ENCODE data around the gene GUCD1. TPM values are rescaled to one million over a fixed set of nuclear protein-coding genes. Genes with fewer than 3 reads are reported as not detected.

GUCD1 gene
- total RNA-seq, 1 experiment from 2014 or later: 87.4 TPM

GRCh38 chr22:24550028-24550901 lies 4.7 kb downstream of the GUCD1 start:
- H3K9me3 ChIP-seq (ENCODE audit: control insufficient read depth, low read depth, low read length): no peaks in the 10 kb centered on the region
- peaks cover 8 to 39% (median 34%) of the 10 kb centered on the region in 3 experiments; a peak in 6 of 7 replicates for H3K36me3 Mint-ChIP-seq (ENCODE audit: insufficient read depth in 1 of 3, low read depth in 3 of 3)
- H2AK5ac ChIP-seq (ENCODE audit: insufficient read length, low read length): no peak overlapping the region
- H2BK120ac ChIP-seq (ENCODE audit: low read depth, low read length, poor library complexity, severe bottlenecking): no peak overlapping the region
- H3K56ac ChIP-seq (ENCODE audit: insufficient read length, low read depth, low read length): no peak overlapping the region
- no peak overlapping the region for H3K27ac ChIP-seq (ENCODE audit: insufficient read length, low read depth, low read length)
- no peak overlapping the region for H2BK5ac ChIP-seq (ENCODE audit: insufficient read length, low read length)
- H3K27ac Mint-ChIP-seq: peak overlapping the region in 2 of 3 experiments; percentile 71 to 78; a peak in 3 of 7 replicates
- H3K27me3 ChIP-seq (ENCODE audit: insufficient read depth, low read length): no peaks in the 10 kb centered on the region
- no peak overlapping the region for H2BK12ac ChIP-seq (ENCODE audit: insufficient read length, low read depth, low read length)
- H3K4me1 ChIP-seq (ENCODE audit: insufficient read depth, low read length): no peaks in the 10 kb centered on the region; the same call in 1 of the 2 replicates
- no peaks in the 10 kb centered on the region for H3K27me3 Mint-ChIP-seq (ENCODE audit: low read depth)
- no peak for DNase-seq
- no peak overlapping the region for H3T11ph ChIP-seq (ENCODE audit: low read length)
- no peak overlapping the region for H4K91ac ChIP-seq (ENCODE audit: insufficient read length, low read depth, low read length)
- no peak overlapping the region for H4K5ac ChIP-seq (ENCODE audit: insufficient read length, low read depth, low read length)
- no peak overlapping the region for H2AFZ ChIP-seq (ENCODE audit: low read length)
- no peak overlapping the region for H3K9ac ChIP-seq (ENCODE audit: extremely low read depth, insufficient read length, low read length)
- H2BK20ac ChIP-seq (ENCODE audit: low read depth, low read length, poor library complexity, severe bottlenecking): no peak overlapping the region
- H3K14ac ChIP-seq (ENCODE audit: insufficient read depth, low read length): no peak overlapping the region
- no peaks in the 10 kb centered on the region; a peak in 1 of 5 replicates for H3K9me3 Mint-ChIP-seq
- H4K20me1 ChIP-seq (ENCODE audit: control insufficient read depth, insufficient read depth, insufficient read length): no peaks in the 10 kb centered on the region
- peaks cover 20 to 21% of the 10 kb centered on the region in 2 experiments for H3K4me1 Mint-ChIP-seq
- H3K79me2 ChIP-seq (ENCODE audit: insufficient read depth, low read length): peaks cover 12% of the 10 kb centered on the region; the same call in 1 of the 2 replicates
- TF ChIP-seq CTCF (conservative IDR thresholded peaks at IDR 0.05): no peak
- no peak overlapping the region for H3K18ac ChIP-seq (ENCODE audit: insufficient read length, low read depth, low read length)
- H3K79me1 ChIP-seq (ENCODE audit: insufficient read depth, low read depth, low read length, poor library complexity, severe bottlenecking): peaks cover 7% of the 10 kb centered on the region
- no peak overlapping the region for H3K23ac ChIP-seq (ENCODE audit: insufficient read length, low read depth, low read length)
- peaks cover 6% of the 10 kb centered on the region for H3K23me2 ChIP-seq (ENCODE audit: insufficient read length, low read depth, low read length, poor library complexity, severe bottlenecking)
- H3K4ac ChIP-seq (ENCODE audit: low read depth, low read length): no peak overlapping the region
- no peak overlapping the region for H3K4me2 ChIP-seq (ENCODE audit: insufficient read depth, insufficient read length, low read length)
- no peak overlapping the region for H4K8ac ChIP-seq (replicated peaks; ENCODE audit: insufficient read length, low read depth, low read length)
- no peak overlapping the region for H3K4me3 Mint-ChIP-seq
- WGBS (ENCODE audit: extremely low coverage, insufficient read length, low lambda C conversion rate): no CpG with 5 or more reads among the region's 8 CpGs
- H2BK15ac ChIP-seq (ENCODE audit: low read depth, low read length): no peak overlapping the region
